Heart left ventricle (tissue), 13 donors: Measurements from ENCODE around the gene DNAAF8.

Source experiments
- POLR2A ChIP-seq, 2 donors: fragments of 450-650 bp; IDR thresholded peaks; one replicate each; pipeline ENCODE4 v1.6.1; 2017; ENCODE audit warnings: antibody characterized with exemption in 2 of 2, mild to moderate bottlenecking in 2 of 2, moderate library complexity in 2 of 2
- TF ChIP-seq, protein P1 (sequence below), 12 donors: fragments of 200-600 bp; sonication (generic) in 4 of 12; IDR thresholded peaks; one replicate each; pipeline versions ENCODE4 v1.5.0 to v1.8.0; 2018 to 2022; ENCODE audit warnings: antibody characterized with exemption in 12 of 12, mild to moderate bottlenecking in 5 of 12
- donor health status: ischemic (EF 13 %, LVEDD 7.1; RV severe dilation, severe dysfunction).
- donor health status: DM: no; HTN: yes; CAD: no.
- donor health status: DM: no; HTN: no; CAD: no.
- donor health status: ischemic (EF 25% LVEDD 6.9; RV normal size, moderate dysfunction).
- donor health status: ischemic (EF 25% LVEDD 5.7; RV mildly dilated, moderate dysfunction).
- donor health status: ischemic (EF 35%, LVEDD 5.7; RV mildly dilated, moderate dysfunction).
- donor health status: nonischemic (EF 11% LVEDD 7.7; RV severe dilation, severe dysfunction).
- donor health status: DM: yes; HTN: yes; CAD: no.
- donor health status: PGD.
- donor health status: ischemic (EF 29% LVEDD 5.4; RV normal size, mild dysfunction).
- donor health status: nonischemic (EF 23%, LVEDD 6.1; RV moderate dilation, normal function).

DNA sequence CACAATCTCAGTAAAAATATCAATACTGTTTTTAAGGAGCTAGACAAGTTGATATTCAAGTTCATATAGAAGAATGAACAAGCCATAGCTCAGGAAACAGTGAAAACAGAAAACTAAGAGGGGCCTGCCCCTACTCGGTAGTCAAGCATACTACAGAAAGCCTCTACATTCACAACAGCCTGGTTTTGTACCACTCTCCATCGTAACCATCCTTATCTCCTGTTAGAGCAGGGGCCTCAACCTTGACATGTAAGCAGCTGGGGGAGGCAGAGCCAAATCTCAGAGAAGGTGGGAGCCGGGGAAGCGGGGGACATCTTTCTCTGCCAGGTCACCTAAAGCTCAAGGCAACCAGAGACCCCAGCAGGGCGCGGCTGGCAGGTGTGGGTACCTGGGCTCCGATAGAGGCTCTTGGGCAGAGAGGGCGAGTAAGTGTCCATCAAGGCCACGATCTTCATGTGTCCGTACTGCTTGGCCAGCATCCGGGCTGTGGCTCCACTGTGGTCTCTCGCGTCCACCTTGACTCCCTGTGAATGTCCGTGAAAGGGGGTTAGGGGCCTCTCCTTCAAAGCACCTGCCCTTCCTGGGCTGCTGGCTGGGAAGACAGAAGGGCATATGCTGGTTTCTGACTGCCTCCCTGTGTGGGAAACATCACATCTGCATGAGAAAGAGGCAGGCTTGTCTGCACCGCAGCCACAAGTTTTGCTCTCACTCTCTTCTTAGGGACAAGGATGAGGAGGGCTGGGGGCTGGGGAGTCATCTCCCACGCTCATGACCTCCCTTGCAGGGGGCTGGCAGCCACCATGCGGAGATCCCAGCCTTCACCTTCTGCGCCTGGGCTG lies 20.5 kb upstream of the DNAAF8 start:
- TF ChIP-seq, protein P1, sequence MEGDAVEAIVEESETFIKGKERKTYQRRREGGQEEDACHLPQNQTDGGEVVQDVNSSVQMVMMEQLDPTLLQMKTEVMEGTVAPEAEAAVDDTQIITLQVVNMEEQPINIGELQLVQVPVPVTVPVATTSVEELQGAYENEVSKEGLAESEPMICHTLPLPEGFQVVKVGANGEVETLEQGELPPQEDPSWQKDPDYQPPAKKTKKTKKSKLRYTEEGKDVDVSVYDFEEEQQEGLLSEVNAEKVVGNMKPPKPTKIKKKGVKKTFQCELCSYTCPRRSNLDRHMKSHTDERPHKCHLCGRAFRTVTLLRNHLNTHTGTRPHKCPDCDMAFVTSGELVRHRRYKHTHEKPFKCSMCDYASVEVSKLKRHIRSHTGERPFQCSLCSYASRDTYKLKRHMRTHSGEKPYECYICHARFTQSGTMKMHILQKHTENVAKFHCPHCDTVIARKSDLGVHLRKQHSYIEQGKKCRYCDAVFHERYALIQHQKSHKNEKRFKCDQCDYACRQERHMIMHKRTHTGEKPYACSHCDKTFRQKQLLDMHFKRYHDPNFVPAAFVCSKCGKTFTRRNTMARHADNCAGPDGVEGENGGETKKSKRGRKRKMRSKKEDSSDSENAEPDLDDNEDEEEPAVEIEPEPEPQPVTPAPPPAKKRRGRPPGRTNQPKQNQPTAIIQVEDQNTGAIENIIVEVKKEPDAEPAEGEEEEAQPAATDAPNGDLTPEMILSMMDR (IDR thresholded peaks at IDR 0.05): no peak
- TF ChIP-seq POLR2A (IDR thresholded peaks at IDR 0.05): no peak
